HepG2 (cell line): ENCODE data around the gene TXNDC11. TPM values are rescaled to one million over a fixed set of nuclear protein-coding genes. Genes with fewer than 3 reads are reported as not detected.
A peak's percentile ranks its signal among the peaks of the same experiment; 100 is the strongest.

Source experiments
- ATAC-seq: fragments of 200-7000 bp; cut with Tn5 transposase; 3 replicates; pipeline ENCODE4 v1.9.1; 2020; ENCODE audit warnings: mild to moderate bottlenecking, moderate library complexity
- BruUV-seq: library from RNA; stranded (reverse); fragments of 400-500 nt; replicated peaks from 2 replicates; lab custom pipeline; 2021; lab: Mats Ljungman, UMichigan
- CTCF ChIA-PET: fragments of 300-600 bp; formaldehyde crosslinking; extraction: SDS; loops from one replicate; lab custom pipeline; 2021; ENCODE audit warnings: low total read pairs, inconsistent platforms, low intra/inter-chr PET ratio; lab: Yijun Ruan, JAX
- POLR2A ChIA-PET: fragments of 350-600 bp; sonication (Branson Sonifier 250); formaldehyde crosslinking; loops from one replicate; lab custom pipeline; 2020; ENCODE audit warnings: antibody characterized with exemption, inconsistent platforms; lab: Yijun Ruan, JAX
- DNase-seq: peaks from one replicate; pipeline ENCODE4 v3.0.0-alpha.2; 2015; ENCODE audit warnings: low spot score
- FAIRE-seq: peaks from 3 replicates; lab custom pipeline; 2011; peaks lifted over from hg19 to GRCh38; lab: Jason Lieb, UNC
- H2AFZ ChIP-seq: one replicate; pipeline ENCODE4 v1.6.1; 2011; ENCODE audit warnings: low read length, inconsistent platforms
- H3K27ac ChIP-seq: fragments of 300-600 bp; 3 replicates; pipeline ENCODE4 v1.8.0; 2011; ENCODE audit warnings: mixed run types, mild to moderate bottlenecking, mixed read lengths, low read length, inconsistent platforms; ENCODE audit not compliant: insufficient read depth; ENCODE audit errors: extremely low read length
- H3K27me3 ChIP-seq, 2 experiments: fragments of 200-600 bp in 1 of 2; 2 replicates in 1 of 2; 3 replicates in 1 of 2; pipeline versions ENCODE4 v1.6.0 to v1.8.0; 2011; ENCODE audit warnings: low read length in 2 of 2, mild to moderate bottlenecking in 2 of 2, moderate library complexity in 2 of 2, inconsistent platforms in 1 of 2; ENCODE audit not compliant: insufficient read depth in 2 of 2, control insufficient read depth in 1 of 2
- H3K36me3 ChIP-seq, 2 experiments: fragments of 200-600 bp in 1 of 2; replicated peaks in 1 of 2; 2 replicates in 1 of 2; 3 replicates in 1 of 2; pipeline versions ENCODE4 v1.5.1 to v1.8.0; 2011; ENCODE audit warnings: low read length in 2 of 2, inconsistent platforms in 1 of 2; ENCODE audit not compliant: insufficient read depth in 2 of 2, control insufficient read depth in 1 of 2
- H3K4me1 ChIP-seq: 2 replicates; pipeline ENCODE4 v1.5.1; 2012; ENCODE audit warnings: low read length, inconsistent platforms; ENCODE audit not compliant: insufficient read depth
- H3K4me2 ChIP-seq: 2 replicates; pipeline ENCODE4 v1.6.0; 2011; ENCODE audit warnings: low read depth, low read length, inconsistent platforms
- H3K4me3 ChIP-seq, 3 experiments: fragments of 200-600 bp in 1 of 3; sonication (generic), shearing (Covaris generic) in 1 of 3; replicated peaks in 1 of 3; 2 replicates each; pipeline ENCODE4 v1.5.1; 2011 to 2016; ENCODE audit warnings: low read length in 3 of 3, inconsistent platforms in 2 of 3, low read depth in 2 of 3, mild to moderate bottlenecking in 2 of 3, control low read depth in 1 of 3, mixed read lengths in 1 of 3; ENCODE audit not compliant: insufficient read depth in 1 of 3
- H3K79me2 ChIP-seq: one replicate; pipeline ENCODE4 v1.6.1; 2011; ENCODE audit warnings: low read length, inconsistent platforms; ENCODE audit not compliant: insufficient read depth
- H3K9ac ChIP-seq: 2 replicates; pipeline ENCODE4 v1.6.0; 2011; ENCODE audit warnings: mild to moderate bottlenecking, low read depth, low read length, inconsistent platforms; ENCODE audit not compliant: insufficient read depth
- H3K9me3 ChIP-seq: 2 replicates; pipeline ENCODE4 v1.5.1; 2012; ENCODE audit warnings: mild to moderate bottlenecking, low read length
- H4K20me1 ChIP-seq: 2 replicates; pipeline ENCODE4 v1.6.0; 2011; ENCODE audit warnings: inconsistent platforms, mild to moderate bottlenecking, low read length, moderate library complexity; ENCODE audit not compliant: insufficient read depth
- GABPA ChIP-seq, 2 experiments: IDR thresholded peaks; 2 replicates each; pipeline ENCODE4 v1.6.1; 2011 to 2016; ENCODE audit warnings: low read depth in 2 of 2, low read length in 1 of 2, missing biosample characterization in 1 of 2, missing genetic modification characterization in 1 of 2
- KDM1A ChIP-seq: IDR thresholded peaks from 2 replicates; pipeline ENCODE4 v1.6.1; 2016; ENCODE audit warnings: missing compliant biosample characterization
- SMAD1 ChIP-seq: sonication (generic); formaldehyde crosslinking; IDR thresholded peaks from 2 replicates; pipeline ENCODE4 v1.4.0; 2020; ENCODE audit warnings: missing genetic modification reagents, low read depth, mild to moderate bottlenecking, borderline replicate concordance
- SRSF1 ChIP-seq: fragments of 200-400 bp; formaldehyde crosslinking; optimal IDR thresholded peaks from 2 replicates; pipeline ENCODE3; 2017; ENCODE audit warnings: mild to moderate bottlenecking, low read depth, low read length, moderate library complexity
- STAG1 ChIP-seq: sonication (generic); formaldehyde crosslinking; IDR thresholded peaks from 2 replicates; pipeline ENCODE4 v1.4.0; 2020; ENCODE audit warnings: missing genetic modification reagents
- TBL1XR1 ChIP-seq: fragments of 150-350 bp; IDR thresholded peaks from 2 replicates; pipeline ENCODE4 v1.6.1; 2014; ENCODE audit warnings: borderline replicate concordance, low read length; ENCODE audit not compliant: partially characterized antibody
- TCF7L2 ChIP-seq: IDR thresholded peaks from 2 replicates; pipeline ENCODE4 v1.6.1; 2011; ENCODE audit warnings: mild to moderate bottlenecking, low read depth, low read length, moderate library complexity
- ZNF232 ChIP-seq: sonication (generic); formaldehyde crosslinking; IDR thresholded peaks from 2 replicates; pipeline ENCODE4 v1.4.0; 2020; ENCODE audit warnings: missing genetic modification reagents, borderline replicate concordance
- ZNF296 ChIP-seq: sonication (generic); formaldehyde crosslinking; conservative IDR thresholded peaks from 2 replicates; pipeline ENCODE4 v1.5.0; 2020; ENCODE audit warnings: mild to moderate bottlenecking, missing genetic modification reagents
- ZNF501 ChIP-seq: sonication (generic); formaldehyde crosslinking; IDR thresholded peaks from 2 replicates; pipeline ENCODE4 v1.5.1; 2020; ENCODE audit warnings: mild to moderate bottlenecking, moderate library complexity, missing genetic modification reagents
- ZNF598 ChIP-seq: sonication (generic); formaldehyde crosslinking; IDR thresholded peaks from 2 replicates; pipeline ENCODE4 v1.5.1; 2020; ENCODE audit warnings: mild to moderate bottlenecking, missing genetic modification reagents, borderline replicate concordance
- ZNF720 ChIP-seq: sonication (generic); formaldehyde crosslinking; IDR thresholded peaks from 2 replicates; pipeline ENCODE4 v1.4.0; 2020; ENCODE audit warnings: missing genetic modification reagents
- ZNF768 ChIP-seq: sonication (generic); formaldehyde crosslinking; IDR thresholded peaks from 2 replicates; pipeline ENCODE4 v1.4.0; 2020; ENCODE audit warnings: missing genetic modification reagents
- WGBS: methylation state at CpG from one replicate; pipeline ENCODE4 v1.1.6; 2017; ENCODE audit warnings: low lambda C conversion rate; 5-methylcytosine and 5-hydroxymethylcytosine counted together
- in situ Hi-C: cut with HindIII; loops from 2 replicates; pipeline ENCODE4 v1.10.0; 2017; ENCODE audit warnings: low pct_unique_long_range_greater_than_20kb; ENCODE audit not compliant: extremely low pct_ligation_motif_present
- intact Hi-C: fragments of 100-400 bp; cut with micrococcal nuclease; formaldehyde crosslinking; loops from one replicate; pipeline ENCODE4 v1.10.0; 2022; ENCODE audit not compliant: unreplicated experiment
- polyA plus RNA-seq, 8 experiments: library from polyadenylated mRNA; depleted of rRNA in 3 of 8; stranded (reverse) in 7 of 8; unstranded in 1 of 8; fragments of >200 nt; fragmentation: Illumina TruSeq in 4 of 8; extraction: Trizol in 4 of 8; gene quantifications; 2 replicates each; pipeline versions ENCODE4 v1.2.1 to v1.2.3, GENCODE V29; 2011 to 2016; ENCODE audit warnings: low read depth in 4 of 8, missing spikeins in 1 of 8, mixed read lengths in 1 of 8; ENCODE audit not compliant: insufficient read depth in 1 of 8
- total RNA-seq, 5 experiments: library from RNA; depleted of rRNA; stranded (reverse); fragments of >200 nt; fragmentation: Illumina TruSeq; extraction: Trizol; gene quantifications; 2 replicates each; pipeline ENCODE4 v1.2.3, GENCODE V29; 2016; ENCODE audit warnings: low read depth in 1 of 5
- TF ChIP-seq, protein P1 (sequence below): sonication (generic); formaldehyde crosslinking; IDR thresholded peaks from 2 replicates; pipeline ENCODE4 v1.4.0; 2020; ENCODE audit warnings: missing genetic modification reagents, borderline replicate concordance
- TF ChIP-seq, protein P2 (sequence below): sonication (generic); formaldehyde crosslinking; IDR thresholded peaks from 2 replicates; pipeline ENCODE4 v1.9.0; 2022; ENCODE audit warnings: missing genetic modification reagents, mild to moderate bottlenecking, borderline replicate concordance
- TF ChIP-seq, protein P3 (sequence below), 2 experiments: fragments of 450-650 bp in 1 of 2; sonication (generic) in 1 of 2; formaldehyde crosslinking; IDR thresholded peaks; 2 replicates each; pipeline versions ENCODE4 v1.5.0 to v1.8.0; 2020 to 2022; ENCODE audit warnings: mild to moderate bottlenecking in 1 of 2, missing genetic modification reagents in 1 of 2

TXNDC11 gene
- total and polyA plus RNA-seq, 2 of the 13 experiments (the other 11 are each of a cell fraction or from before 2014, with no cell fraction given) = 74.9 to 123 TPM

DNA sequence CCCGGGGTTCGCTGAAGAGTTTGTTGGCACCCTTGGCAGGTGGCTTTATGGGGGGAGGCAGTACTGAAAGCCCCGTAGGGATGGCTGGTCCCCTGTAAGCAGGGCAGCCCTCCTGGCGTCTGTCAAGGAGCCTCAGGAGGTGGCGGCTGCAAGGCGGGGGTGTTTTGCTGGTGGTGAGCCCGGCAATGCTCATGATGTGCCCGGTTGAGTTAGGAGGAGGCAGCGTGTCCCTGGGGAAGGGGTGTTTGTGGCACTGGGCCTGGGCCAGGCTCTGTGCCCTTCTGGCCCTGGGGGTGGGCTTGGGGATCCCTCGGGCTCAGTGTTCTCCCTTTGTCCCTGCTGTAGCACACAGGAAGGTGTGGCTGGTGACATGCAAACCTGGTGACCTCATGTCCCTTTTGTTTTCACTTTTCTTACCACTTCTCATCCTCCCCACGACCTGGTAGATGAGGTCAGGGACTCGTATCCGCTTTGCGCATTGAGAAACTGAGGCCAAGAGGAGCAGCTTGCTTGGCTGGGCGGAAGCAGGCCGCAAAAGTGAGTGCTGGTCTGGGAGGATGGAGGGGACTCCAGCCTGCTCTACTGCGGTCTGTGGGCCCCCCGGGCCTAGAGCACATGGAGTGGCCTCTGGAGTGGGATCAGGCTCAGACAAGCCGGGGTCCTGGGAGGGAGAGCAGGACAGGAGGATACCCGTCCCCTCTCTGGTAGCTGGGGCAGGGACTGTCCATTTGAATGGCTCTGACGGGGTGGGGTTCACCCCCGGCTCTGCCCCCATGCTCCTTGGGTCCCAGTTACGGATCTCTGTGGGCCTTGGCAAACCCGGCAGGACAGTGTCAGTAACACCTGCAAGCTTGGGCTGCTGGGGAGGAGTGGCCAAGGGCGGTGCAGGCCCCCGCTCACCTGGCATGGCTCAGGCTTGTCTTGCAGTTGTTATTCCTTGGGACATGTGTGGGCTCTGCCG lies 72.2 kb downstream of the TXNDC11 start (continued):
- TF ChIP-seq, protein P1, sequence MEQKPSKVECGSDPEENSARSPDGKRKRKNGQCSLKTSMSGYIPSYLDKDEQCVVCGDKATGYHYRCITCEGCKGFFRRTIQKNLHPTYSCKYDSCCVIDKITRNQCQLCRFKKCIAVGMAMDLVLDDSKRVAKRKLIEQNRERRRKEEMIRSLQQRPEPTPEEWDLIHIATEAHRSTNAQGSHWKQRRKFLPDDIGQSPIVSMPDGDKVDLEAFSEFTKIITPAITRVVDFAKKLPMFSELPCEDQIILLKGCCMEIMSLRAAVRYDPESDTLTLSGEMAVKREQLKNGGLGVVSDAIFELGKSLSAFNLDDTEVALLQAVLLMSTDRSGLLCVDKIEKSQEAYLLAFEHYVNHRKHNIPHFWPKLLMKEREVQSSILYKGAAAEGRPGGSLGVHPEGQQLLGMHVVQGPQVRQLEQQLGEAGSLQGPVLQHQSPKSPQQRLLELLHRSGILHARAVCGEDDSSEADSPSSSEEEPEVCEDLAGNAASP (CRISPR knock-in tag) = no peak
- 0 out of 2 replicates have a peak, but pooled peaks have one; percentile 10 for TF ChIP-seq ZNF598
- TF ChIP-seq TBL1XR1 = no peak
- no peak for TF ChIP-seq STAG1 (CRISPR knock-in tag)

DNA sequence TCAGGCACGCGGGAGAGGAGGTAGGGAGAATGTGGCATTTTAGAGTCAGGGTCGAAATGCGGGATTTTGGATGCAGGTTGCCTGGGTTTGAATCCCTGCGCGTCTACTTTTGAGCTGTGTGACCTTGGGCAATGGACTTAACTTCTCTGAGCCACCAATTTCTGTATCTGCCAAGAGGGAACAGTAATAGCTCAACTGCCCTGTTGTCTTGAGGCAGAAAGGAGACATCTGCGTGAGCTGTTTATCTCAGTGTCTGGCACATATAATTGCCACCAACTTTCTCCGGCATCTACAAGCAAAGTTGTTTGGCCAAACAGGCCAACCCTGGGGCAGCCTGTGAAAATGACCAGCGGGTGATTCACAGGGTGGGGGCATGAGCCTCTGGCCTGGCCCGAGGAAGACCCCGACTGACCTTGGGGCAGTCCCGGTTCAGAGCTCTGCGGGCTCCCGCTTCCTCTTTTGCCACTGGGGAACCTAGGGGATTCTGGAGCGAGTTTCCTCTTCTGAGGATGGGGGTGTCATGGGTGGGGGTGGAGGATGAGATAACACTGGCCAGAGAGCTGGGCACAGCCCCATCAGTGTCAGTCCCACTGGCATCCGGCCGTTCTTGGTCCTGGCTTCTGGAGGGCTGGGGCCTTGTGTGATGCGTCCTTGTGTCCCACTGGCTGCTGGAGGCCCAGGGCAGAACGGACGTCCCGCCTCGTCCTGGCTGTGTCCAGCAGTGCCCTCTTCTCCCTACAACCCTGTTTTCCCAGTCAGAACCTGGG lies 73.1 kb downstream of the TXNDC11 start:
- intact Hi-C loops = no loop called here
- CTCF ChIA-PET = no interaction called here
- no peaks in the 10 kb centered on the region for H3K79me2 ChIP-seq
- no peak overlapping the region for H2AFZ ChIP-seq
- no peaks in the 10 kb centered on the region for H4K20me1 ChIP-seq
- H3K27me3 ChIP-seq = peaks cover 0 to 26% of the 10 kb centered on the region in 2 experiments; a peak in 2 of 5 replicates
- no peak overlapping the region for H3K9ac ChIP-seq
- H3K4me3 ChIP-seq = peak overlapping the region in 2 of 3 experiments; percentile 76 to 77; a peak in 2 of 6 replicates
- H3K36me3 ChIP-seq = no peaks in the 10 kb centered on the region
- WGBS = 61% methylated on average over 22 of the region's 22 CpGs
- DNase-seq (no peak), ATAC-seq (peak; percentile 10), FAIRE-seq (no peak)
- POLR2A ChIA-PET = interaction anchor here (1.0 to 1.2 kb wide), 2 partner anchors 8 to 29 kb away, joined by 3 to 4 read pairs; no protein-coding TSS in a partner anchor
- peaks cover 63% of the 10 kb centered on the region for H3K4me1 ChIP-seq
- in situ Hi-C loops = no loop called here
- H3K4me2 ChIP-seq = peak overlapping the region; percentile 73
- TSS peak; percentile 59 for BruUV-seq
- no peaks in the 10 kb centered on the region for H3K9me3 ChIP-seq
- no peak overlapping the region for H3K27ac ChIP-seq
- TF ChIP-seq, protein P2, sequence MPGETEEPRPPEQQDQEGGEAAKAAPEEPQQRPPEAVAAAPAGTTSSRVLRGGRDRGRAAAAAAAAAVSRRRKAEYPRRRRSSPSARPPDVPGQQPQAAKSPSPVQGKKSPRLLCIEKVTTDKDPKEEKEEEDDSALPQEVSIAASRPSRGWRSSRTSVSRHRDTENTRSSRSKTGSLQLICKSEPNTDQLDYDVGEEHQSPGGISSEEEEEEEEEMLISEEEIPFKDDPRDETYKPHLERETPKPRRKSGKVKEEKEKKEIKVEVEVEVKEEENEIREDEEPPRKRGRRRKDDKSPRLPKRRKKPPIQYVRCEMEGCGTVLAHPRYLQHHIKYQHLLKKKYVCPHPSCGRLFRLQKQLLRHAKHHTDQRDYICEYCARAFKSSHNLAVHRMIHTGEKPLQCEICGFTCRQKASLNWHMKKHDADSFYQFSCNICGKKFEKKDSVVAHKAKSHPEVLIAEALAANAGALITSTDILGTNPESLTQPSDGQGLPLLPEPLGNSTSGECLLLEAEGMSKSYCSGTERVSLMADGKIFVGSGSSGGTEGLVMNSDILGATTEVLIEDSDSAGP (CRISPR knock-in tag) = peak; percentile 26; the same call in 1 of the 2 replicates
- TF ChIP-seq SRSF1 (peak; percentile 50), ZNF501 (peak; percentile 29; the same call in 1 of the 2 replicates), SMAD1 (CRISPR knock-in tag) (0 out of 2 replicates have a peak, but pooled peaks have one; percentile 34), ZNF296 (CRISPR knock-in tag) (no peak), ZNF720 (no peak), ZNF232 (CRISPR knock-in tag) (no peak), ZNF768 (CRISPR knock-in tag) (peak; percentile 98), TCF7L2 (no peak), KDM1A (CRISPR knock-in tag) (peak; percentile 82), GABPA (IDR thresholded peaks at IDR 0.05; ENCODE audit: low read depth, low read length) (0 out of 2 replicates have a peak, but pooled peaks have one; percentile 14), GABPA (CRISPR knock-in tag; IDR thresholded peaks at IDR 0.05; ENCODE audit: low read depth) (no peak)
- TF ChIP-seq, protein P3, sequence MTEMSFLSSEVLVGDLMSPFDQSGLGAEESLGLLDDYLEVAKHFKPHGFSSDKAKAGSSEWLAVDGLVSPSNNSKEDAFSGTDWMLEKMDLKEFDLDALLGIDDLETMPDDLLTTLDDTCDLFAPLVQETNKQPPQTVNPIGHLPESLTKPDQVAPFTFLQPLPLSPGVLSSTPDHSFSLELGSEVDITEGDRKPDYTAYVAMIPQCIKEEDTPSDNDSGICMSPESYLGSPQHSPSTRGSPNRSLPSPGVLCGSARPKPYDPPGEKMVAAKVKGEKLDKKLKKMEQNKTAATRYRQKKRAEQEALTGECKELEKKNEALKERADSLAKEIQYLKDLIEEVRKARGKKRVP (CRISPR knock-in tag; IDR thresholded peaks at IDR 0.05) = no peak
